HG03354 (cell line): ENCODE data around the gene AFP.

ENCODE experiments used
- ATAC-seq: cut with Tn5 transposase; IDR thresholded peaks from one replicate; pipeline ENCODE4 v1.9.1; 2021; ENCODE audit warnings: mild to moderate bottlenecking; ENCODE audit not compliant: unreplicated experiment, poor library complexity, severe bottlenecking

The AFP gene

GRCh38 chr4:73411731-73412414, 24.1 kb upstream of the AFP start:
- no peak for ATAC-seq

DNA sequence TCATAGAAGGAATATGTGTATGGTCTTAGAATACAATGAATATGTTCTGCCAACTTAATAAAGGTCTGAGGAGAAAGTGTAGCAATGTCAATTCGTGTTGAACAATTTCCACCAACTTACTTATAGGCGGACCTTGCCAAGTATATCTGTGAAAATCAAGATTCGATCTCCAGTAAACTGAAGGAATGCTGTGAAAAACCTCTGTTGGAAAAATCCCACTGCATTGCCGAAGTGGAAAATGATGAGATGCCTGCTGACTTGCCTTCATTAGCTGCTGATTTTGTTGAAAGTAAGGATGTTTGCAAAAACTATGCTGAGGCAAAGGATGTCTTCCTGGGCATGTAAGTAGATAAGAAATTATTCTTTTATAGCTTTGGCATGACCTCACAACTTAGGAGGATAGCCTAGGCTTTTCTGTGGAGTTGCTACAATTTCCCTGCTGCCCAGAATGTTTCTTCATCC, 22.7 kb upstream of the AFP start:
- ATAC-seq, result no peak

DNA sequence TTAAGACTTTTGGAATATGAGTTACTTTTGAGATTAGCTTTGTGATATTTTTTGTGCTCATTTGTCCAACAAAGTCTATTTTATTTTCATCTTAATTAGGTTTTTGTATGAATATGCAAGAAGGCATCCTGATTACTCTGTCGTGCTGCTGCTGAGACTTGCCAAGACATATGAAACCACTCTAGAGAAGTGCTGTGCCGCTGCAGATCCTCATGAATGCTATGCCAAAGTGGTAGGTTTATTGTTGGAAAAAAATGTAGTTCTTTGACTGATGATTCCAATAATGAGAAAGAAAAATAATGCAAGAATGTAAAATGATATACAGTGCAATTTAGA, 21.1 kb upstream of the AFP start:
- ATAC-seq, result no peak

DNA sequence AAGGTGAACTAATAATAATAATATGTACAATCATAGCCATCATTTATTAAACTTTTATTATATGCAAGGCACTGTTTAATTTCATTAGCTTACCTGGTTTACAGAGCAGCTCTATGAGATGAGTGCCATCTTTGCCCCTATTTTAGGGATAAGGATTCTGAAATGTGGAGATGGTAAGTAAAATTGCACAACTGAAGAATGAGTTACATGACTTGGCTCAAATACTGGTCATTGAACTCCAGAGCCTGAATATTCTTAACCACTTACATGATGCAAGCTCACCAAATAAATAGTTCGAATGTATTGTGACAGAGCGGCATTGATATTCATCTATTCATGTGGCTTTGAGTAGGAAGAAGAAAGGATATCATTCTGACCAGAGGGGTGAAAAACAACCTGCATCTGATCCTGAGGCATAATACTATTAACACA, 20.2 kb upstream of the AFP start:
- no peak for ATAC-seq

DNA sequence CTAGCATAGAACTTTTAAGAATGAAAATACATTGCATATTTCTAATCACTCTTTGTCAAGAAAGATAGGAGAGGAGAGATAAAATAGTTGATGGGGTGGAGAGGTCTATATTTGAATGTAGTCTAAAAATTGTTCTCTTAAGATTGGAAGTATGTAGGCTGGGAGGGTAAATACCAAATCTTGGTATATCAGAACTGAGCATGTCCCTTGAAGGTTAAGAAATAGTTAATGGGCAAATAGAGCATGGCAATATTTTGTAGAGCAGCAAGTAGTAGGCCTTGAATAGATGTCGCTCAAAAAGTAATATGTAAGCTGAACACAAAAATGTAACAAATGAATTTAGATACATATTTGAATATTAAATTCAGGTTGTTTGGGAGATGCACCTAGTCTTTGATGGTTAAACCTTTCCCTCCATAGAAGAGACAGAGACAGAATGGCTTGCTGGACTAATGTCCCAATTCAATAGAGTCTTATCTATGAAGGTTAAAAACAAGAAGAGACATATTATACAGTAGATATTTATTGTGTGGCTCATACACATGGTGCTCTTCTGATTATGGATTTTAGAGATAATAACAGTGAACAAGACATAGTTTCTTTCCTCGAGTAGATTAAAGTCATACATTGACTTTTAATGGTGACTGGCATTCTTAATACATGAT, 19.5 kb upstream of the AFP start:
- ATAC-seq, result no peak

- no peak for ATAC-seq
These were observed 18.7 kb upstream of the AFP start for GRCh38 chr4:73417342-73417741.

DNA sequence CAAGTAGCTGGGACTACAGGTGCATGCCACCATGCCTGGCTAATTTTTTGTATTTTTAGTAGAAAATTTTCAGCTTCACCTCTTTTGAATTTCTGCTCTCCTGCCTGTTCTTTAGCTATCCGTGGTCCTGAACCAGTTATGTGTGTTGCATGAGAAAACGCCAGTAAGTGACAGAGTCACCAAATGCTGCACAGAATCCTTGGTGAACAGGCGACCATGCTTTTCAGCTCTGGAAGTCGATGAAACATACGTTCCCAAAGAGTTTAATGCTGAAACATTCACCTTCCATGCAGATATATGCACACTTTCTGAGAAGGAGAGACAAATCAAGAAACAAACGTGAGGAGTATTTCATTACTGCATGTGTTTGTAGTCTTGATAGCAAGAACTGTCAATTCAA, 18.0 kb upstream of the AFP start:
- ATAC-seq, result no peak

DNA sequence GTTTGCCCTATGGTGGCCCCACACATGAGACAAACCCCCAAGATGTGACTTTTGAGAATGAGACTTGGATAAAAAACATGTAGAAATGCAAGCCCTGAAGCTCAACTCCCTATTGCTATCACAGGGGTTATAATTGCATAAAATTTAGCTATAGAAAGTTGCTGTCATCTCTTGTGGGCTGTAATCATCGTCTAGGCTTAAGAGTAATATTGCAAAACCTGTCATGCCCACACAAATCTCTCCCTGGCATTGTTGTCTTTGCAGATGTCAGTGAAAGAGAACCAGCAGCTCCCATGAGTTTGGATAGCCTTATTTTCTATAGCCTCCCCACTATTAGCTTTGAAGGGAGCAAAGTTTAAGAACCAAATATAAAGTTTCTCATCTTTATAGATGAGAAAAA, 17.3 kb upstream of the AFP start:
- no peak for ATAC-seq

DNA sequence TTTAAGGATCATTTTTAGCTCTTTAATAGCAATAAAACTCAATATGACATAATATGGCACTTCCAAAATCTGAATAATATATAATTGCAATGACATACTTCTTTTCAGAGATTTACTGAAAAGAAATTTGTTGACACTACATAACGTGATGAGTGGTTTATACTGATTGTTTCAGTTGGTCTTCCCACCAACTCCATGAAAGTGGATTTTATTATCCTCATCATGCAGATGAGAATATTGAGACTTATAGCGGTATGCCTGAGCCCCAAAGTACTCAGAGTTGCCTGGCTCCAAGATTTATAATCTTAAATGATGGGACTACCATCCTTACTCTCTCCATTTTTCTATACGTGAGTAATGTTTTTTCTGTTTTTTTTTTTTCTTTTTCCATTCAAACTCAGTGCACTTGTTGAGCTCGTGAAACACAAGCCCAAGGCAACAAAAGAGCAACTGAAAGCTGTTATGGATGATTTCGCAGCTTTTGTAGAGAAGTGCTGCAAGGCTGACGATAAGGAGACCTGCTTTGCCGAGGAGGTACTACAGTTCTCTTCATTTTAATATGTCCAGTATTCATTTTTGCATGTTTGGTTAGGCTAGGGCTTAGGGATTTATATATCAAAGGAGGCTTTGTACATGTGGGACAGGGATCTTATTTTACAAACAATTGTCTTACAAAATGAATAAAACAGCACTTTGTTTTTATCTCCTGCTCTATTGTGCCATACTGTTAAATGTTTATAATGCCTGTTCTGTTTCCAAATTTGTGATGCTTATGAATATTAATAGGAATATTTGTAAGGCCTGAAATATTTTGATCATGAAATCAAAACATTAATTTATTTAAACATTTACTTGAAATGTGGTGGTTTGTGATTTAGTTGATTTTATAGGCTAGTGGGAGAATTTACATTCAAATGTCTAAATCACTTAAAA, 16.6 kb upstream of the AFP start:
- ATAC-seq, result no peak

DNA sequence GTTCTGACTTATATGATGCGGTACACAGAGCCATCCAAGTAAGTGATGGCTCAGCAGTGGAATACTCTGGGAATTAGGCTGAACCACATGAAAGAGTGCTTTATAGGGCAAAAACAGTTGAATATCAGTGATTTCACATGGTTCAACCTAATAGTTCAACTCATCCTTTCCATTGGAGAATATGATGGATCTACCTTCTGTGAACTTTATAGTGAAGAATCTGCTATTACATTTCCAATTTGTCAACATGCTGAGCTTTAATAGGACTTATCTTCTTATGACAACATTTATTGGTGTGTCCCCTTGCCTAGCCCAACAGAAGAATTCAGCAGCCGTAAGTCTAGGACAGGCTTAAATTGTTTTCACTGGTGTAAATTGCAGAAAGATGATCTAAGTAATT, 15.4 kb upstream of the AFP start:
- ATAC-seq, result no peak

- ATAC-seq, result no peak
These were observed 14.1 kb upstream of the AFP start for GRCh38 chr4:73421708-73422457.

DNA sequence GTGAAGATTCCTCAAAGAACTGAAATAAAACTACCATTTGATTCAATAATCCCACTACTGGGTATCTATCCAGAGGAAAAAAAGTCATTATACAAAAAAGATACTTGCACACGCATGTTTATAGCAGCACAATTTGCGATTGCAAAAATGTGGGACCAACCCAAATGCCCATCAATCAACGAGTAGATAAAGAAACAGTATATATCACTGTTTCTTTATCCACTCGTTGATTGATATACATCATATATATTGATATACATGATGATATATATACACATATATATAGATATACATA, 13.6 kb upstream of the AFP start:
- ATAC-seq, result no peak

- ATAC-seq, result no peak
These were observed 12.8 kb upstream of the AFP start for GRCh38 chr4:73423184-73423583.

DNA sequence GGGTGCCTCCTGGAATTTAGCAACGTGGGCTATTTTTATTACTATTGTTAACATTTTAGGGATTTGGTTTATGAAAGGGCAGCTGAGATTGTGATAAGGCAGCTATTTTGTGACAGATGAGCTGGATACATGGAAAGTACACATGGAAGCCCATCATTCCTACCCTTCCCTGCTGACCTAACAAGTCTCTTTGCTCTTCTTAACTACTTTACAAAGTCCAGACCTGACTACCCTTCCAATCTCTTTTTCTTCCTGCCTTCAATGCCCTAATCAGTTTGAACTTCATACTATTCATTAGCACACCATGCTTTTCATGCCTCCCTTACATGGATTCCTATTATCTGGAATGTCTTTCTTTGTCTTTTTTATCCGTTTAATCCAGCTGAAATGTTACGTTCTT, 9.4 kb upstream of the AFP start:
- no peak for ATAC-seq

GRCh38 chr4:73429118-73429517, 6.9 kb upstream of the AFP start:
- no peak for ATAC-seq

GRCh38 chr4:73429826-73430587, 6.0 kb upstream of the AFP start:
- no peak for ATAC-seq

DNA sequence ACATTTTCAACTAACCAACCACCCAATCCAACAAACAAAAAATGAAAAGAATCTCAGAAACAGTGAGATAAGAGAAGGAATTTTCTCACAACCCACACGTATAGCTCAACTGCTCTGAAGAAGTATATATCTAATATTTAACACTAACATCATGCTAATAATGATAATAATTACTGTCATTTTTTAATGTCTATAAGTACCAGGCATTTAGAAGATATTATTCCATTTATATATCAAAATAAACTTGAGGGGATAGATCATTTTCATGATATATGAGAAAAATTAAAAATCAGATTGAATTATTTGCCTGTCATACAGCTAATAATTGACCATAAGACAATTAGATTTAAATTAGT, 4.2 kb upstream of the AFP start:
- ATAC-seq, result no peak

DNA sequence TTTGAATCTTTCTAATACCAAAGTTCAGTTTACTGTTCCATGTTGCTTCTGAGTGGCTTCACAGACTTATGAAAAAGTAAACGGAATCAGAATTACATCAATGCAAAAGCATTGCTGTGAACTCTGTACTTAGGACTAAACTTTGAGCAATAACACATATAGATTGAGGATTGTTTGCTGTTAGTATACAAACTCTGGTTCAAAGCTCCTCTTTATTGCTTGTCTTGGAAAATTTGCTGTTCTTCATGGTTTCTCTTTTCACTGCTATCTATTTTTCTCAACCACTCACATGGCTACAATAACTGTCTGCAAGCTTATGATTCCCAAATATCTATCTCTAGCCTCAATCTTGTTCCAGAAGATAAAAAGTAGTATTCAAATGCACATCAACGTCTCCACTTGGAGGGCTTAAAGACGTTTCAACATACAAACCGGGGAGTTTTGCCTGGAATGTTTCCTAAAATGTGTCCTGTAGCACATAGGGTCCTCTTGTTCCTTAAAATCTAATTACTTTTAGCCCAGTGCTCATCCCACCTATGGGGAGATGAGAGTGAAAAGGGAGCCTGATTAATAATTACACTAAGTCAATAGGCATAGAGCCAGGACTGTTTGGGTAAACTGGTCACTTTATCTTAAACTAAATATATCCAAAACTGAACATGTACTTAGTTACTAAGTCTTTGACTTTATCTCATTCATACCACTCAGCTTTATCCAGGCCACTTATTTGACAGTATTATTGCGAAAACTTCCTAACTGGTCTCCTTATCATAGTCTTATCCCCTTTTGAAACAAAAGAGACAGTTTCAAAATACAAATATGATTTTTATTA, 3.6 kb upstream of the AFP start:
- no peak for ATAC-seq

- ATAC-seq, result no peak
These were observed 2.9 kb upstream of the AFP start for GRCh38 chr4:73433140-73433539.
